Measurements from ENCODE around the gene NCOA5.

NCOA5 gene

GRCh38 chr20:46089417-46090388 is at the start of gene NCOA5:
TSS of gene NCOA5 (minus strand) at chr20:46089962. CDS start at chr20:46079424, 10,538 bp downstream.
- DNase-seq (ENCODE audit: insufficient read length, low spot score) (peak; percentile 98), FAIRE-seq (peak; percentile 91)

- DNase-seq (ENCODE audit: insufficient read length, low spot score): no peak
- FAIRE-seq: no peak
Observed at GRCh38 chr20:46139266-46139889, 49.6 kb upstream of the NCOA5 start.

- FAIRE-seq (no peak), DNase-seq (ENCODE audit: insufficient read length, low spot score) (no peak)
Observed at GRCh38 chr20:46137816-46138215, 48.1 kb upstream of the NCOA5 start.

- DNase-seq (ENCODE audit: insufficient read length, low spot score) (no peak), FAIRE-seq (no peak)
Observed at GRCh38 chr20:46135856-46136633, 46.3 kb upstream of the NCOA5 start.

- no peak for FAIRE-seq
Observed at GRCh38 chr20:46134716-46135115, 45.0 kb upstream of the NCOA5 start.

GRCh38 chr20:46133886-46134654 is 44.3 kb upstream of the NCOA5 start:
- FAIRE-seq (no peak), DNase-seq (ENCODE audit: insufficient read length, low spot score) (no peak)

More at GRCh38 chr20:46134716-46135115, 45.0 kb upstream of the NCOA5 start:
- no peak for DNase-seq (ENCODE audit: insufficient read length, low spot score)

GRCh38 chr20:46132705-46133120 is 43.0 kb upstream of the NCOA5 start:
- FAIRE-seq: peak; percentile 81
- peak; percentile 70 for DNase-seq (ENCODE audit: insufficient read length, low spot score)

GRCh38 chr20:46131396-46131795 is 41.6 kb upstream of the NCOA5 start:
- no peak for FAIRE-seq
- DNase-seq (ENCODE audit: insufficient read length, low spot score): no peak

- DNase-seq (ENCODE audit: insufficient read length, low spot score): no peak
- FAIRE-seq: no peak
Observed at GRCh38 chr20:46130534-46130933, 40.8 kb upstream of the NCOA5 start.

GRCh38 chr20:46129955-46130481 is 40.3 kb upstream of the NCOA5 start:
- FAIRE-seq (no peak), DNase-seq (ENCODE audit: insufficient read length, low spot score) (no peak)

- FAIRE-seq (no peak), DNase-seq (ENCODE audit: insufficient read length, low spot score) (no peak)
Observed at GRCh38 chr20:46128310-46129151, 38.8 kb upstream of the NCOA5 start.

- DNase-seq (ENCODE audit: insufficient read length, low spot score) (no peak), FAIRE-seq (no peak)
Observed at GRCh38 chr20:46127396-46128010, 37.7 kb upstream of the NCOA5 start.

GRCh38 chr20:46126440-46127056 is 36.8 kb upstream of the NCOA5 start:
- no peak for FAIRE-seq
- DNase-seq (ENCODE audit: insufficient read length, low spot score): no peak

- no peak for FAIRE-seq
- no peak for DNase-seq (ENCODE audit: insufficient read length, low spot score)
Observed at GRCh38 chr20:46123482-46124245, 33.9 kb upstream of the NCOA5 start.

GRCh38 chr20:46122516-46123481 is 33.0 kb upstream of the NCOA5 start:
- FAIRE-seq: no peak
- no peak for DNase-seq (ENCODE audit: insufficient read length, low spot score)

- no peak for DNase-seq (ENCODE audit: insufficient read length, low spot score)
Observed at GRCh38 chr20:46122071-46122470, 32.3 kb upstream of the NCOA5 start.

More at GRCh38 chr20:46122071-46122470, 32.3 kb upstream of the NCOA5 start:
- no peak for FAIRE-seq

All from GM19239 (cell line).